ENCODE results near the gene ATF4. TPM values are rescaled to one million over a fixed set of nuclear protein-coding genes. Genes with fewer than 3 reads are reported as not detected.

Gene ATF4
- total and polyA plus RNA-seq, 2 of the 8 experiments (the other 6 are each of a cell fraction or from before 2014, with no cell fraction given): 553 to 704 TPM

GRCh38 chr22:39558950-39559349 lies 38.6 kb downstream of the ATF4 start (continued):
- no peak for TF ChIP-seq SAP30 (IDR thresholded peaks at IDR 0.05; ENCODE audit: insufficient read depth, insufficient replicate concordance, low read length)
- no peak for TF ChIP-seq ATF2 (IDR thresholded peaks at IDR 0.05; ENCODE audit: low read length)

Data from H1 (cell line).